Tibial nerve (tissue), 4 donors: Measurements from ENCODE around the gene C1QTNF9B. TPM values are rescaled to one million over a fixed set of nuclear protein-coding genes. Genes with fewer than 3 reads are reported as not detected.
A peak's percentile ranks its signal among the peaks of the same experiment; 100 is the strongest.

Source experiments
- DNase-seq, 2 donors: peaks; one replicate each; pipeline ENCODE4 v3.0.0-alpha.2; 2019; ENCODE audit warnings: low spot score in 2 of 2
- H3K27ac ChIP-seq, 4 donors: fragments of 200-600 bp; sonication (generic) in 3 of 4; one replicate each; pipeline ENCODE4 v1.5.1; 2017 to 2019; ENCODE audit warnings: mild to moderate bottlenecking in 1 of 4
- H3K27me3 ChIP-seq, 2 donors: fragments of 200-600 bp; sonication (generic) in 1 of 2; one replicate each; pipeline versions ENCODE4 v1.5.1 to v1.6.0; 2017 to 2019
- H3K36me3 ChIP-seq, 3 donors: fragments of 200-600 bp; sonication (generic); one replicate each; pipeline ENCODE4 v1.5.1; 2018 to 2019
- H3K4me1 ChIP-seq, 4 donors: fragments of 200-600 bp; sonication (generic) in 3 of 4; one replicate each; pipeline ENCODE4 v1.5.1; 2017 to 2019
- H3K4me3 ChIP-seq, 4 donors: fragments of 200-600 bp; sonication (generic) in 3 of 4; one replicate each; pipeline ENCODE4 v1.5.1; 2017 to 2019; ENCODE audit warnings: mild to moderate bottlenecking in 1 of 4, moderate library complexity in 1 of 4
- H3K9me3 ChIP-seq, 4 donors: fragments of 200-600 bp; sonication (generic) in 3 of 4; one replicate each; pipeline ENCODE4 v1.5.1; 2017 to 2019
- CTCF ChIP-seq, 5 experiments: fragments of 200-600 bp in 3 of 5; fragments of 450-650 bp in 2 of 5; sonication (generic) in 3 of 5; IDR thresholded peaks; one replicate each; pipeline ENCODE4 v1.5.1; 2016 to 2019; ENCODE audit warnings: antibody characterized with exemption in 5 of 5, mild to moderate bottlenecking in 3 of 5, moderate library complexity in 2 of 5
- EP300 ChIP-seq, 2 donors: sonication (generic); formaldehyde crosslinking; IDR thresholded peaks; one replicate each; pipeline ENCODE4 v1.6.1; 2017; ENCODE audit warnings: antibody characterized with exemption in 2 of 2, mild to moderate bottlenecking in 1 of 2
- POLR2A ChIP-seq, 2 donors: fragments of 450-650 bp; IDR thresholded peaks; one replicate each; pipeline ENCODE4 v1.6.1; 2017; ENCODE audit warnings: antibody characterized with exemption in 2 of 2, mild to moderate bottlenecking in 2 of 2, moderate library complexity in 2 of 2
- WGBS, 2 donors: methylation state at CpG; one replicate each; pipeline ENCODE4 v1.1.5; 2018; 5-methylcytosine and 5-hydroxymethylcytosine counted together
- total RNA-seq, 4 donors: library from RNA; depleted of rRNA; stranded (reverse); fragments of >200 nt; gene quantifications; one replicate each; pipeline ENCODE4 v1.1.0, GENCODE V29; 2016

Gene C1QTNF9B
- total RNA-seq, 4 donors from 2014 or later: 2.0 TPM; not detected in 3

- Histone ChIP-seq H3K4me1 (no peaks in the 10 kb centered on the region), H3K4me3 (no peak overlapping the region), H3K36me3 (no peaks in the 10 kb centered on the region), H3K9me3 (peaks cover 0 to 7% (median 0%) of the 10 kb centered on the region in 4 donors), H3K27me3 (peaks cover 0 to 5% of the 10 kb centered on the region in 2 donors), H3K27ac (no peak overlapping the region)
- no peak for DNase-seq
- TF ChIP-seq POLR2A (IDR thresholded peaks at IDR 0.05) (no peak), CTCF (IDR thresholded peaks at IDR 0.05) (no peak), EP300 (IDR thresholded peaks at IDR 0.05) (no peak)
- 58 to 63% methylated on average over 2 of the region's 2 CpGs for WGBS, 2 donors
Measured at GRCh38 chr13:23934520-23934919, 37.2 kb upstream of the C1QTNF9B start.

GRCh38 chr13:23928985-23929384 lies 31.7 kb upstream of the C1QTNF9B start:
- WGBS, 2 donors: 81 to 85% methylated on average over 2 of the region's 2 CpGs

GRCh38 chr13:23923031-23923430 lies 25.7 kb upstream of the C1QTNF9B start:
- DNase-seq: no peak
- H3K4me1 ChIP-seq: no peaks in the 10 kb centered on the region
- no peak overlapping the region for H3K4me3 ChIP-seq
- H3K27ac ChIP-seq: no peak overlapping the region
- no peaks in the 10 kb centered on the region for H3K36me3 ChIP-seq
- no peaks in the 10 kb centered on the region for H3K9me3 ChIP-seq
- WGBS, 2 donors: 41 to 77% methylated on average over 1 of the region's 1 CpG
- H3K27me3 ChIP-seq: no peaks in the 10 kb centered on the region
- TF ChIP-seq POLR2A (IDR thresholded peaks at IDR 0.05) (no peak), EP300 (IDR thresholded peaks at IDR 0.05) (no peak), CTCF (IDR thresholded peaks at IDR 0.05) (no peak)

More at GRCh38 chr13:23928985-23929384, 31.7 kb upstream of the C1QTNF9B start:
- Histone ChIP-seq H3K36me3 (no peaks in the 10 kb centered on the region), H3K4me1 (no peaks in the 10 kb centered on the region), H3K9me3 (no peaks in the 10 kb centered on the region), H3K27me3 (no peaks in the 10 kb centered on the region), H3K4me3 (no peak overlapping the region), H3K27ac (no peak overlapping the region)
- DNase-seq: no peak
- TF ChIP-seq POLR2A (IDR thresholded peaks at IDR 0.05) (no peak), CTCF (IDR thresholded peaks at IDR 0.05) (no peak)

GRCh38 chr13:23922005-23922932 lies 25.0 kb upstream of the C1QTNF9B start:
- H3K4me1 ChIP-seq: no peaks in the 10 kb centered on the region
- H3K36me3 ChIP-seq: no peaks in the 10 kb centered on the region
- H3K27me3 ChIP-seq: no peaks in the 10 kb centered on the region
- TF ChIP-seq EP300 (IDR thresholded peaks at IDR 0.05) (no peak), POLR2A (IDR thresholded peaks at IDR 0.05) (no peak)
- 70 to 74% methylated on average over 5 of the region's 5 CpGs for WGBS, 2 donors
- DNase-seq: no peak
- no peak overlapping the region for H3K4me3 ChIP-seq
- no peak overlapping the region for H3K27ac ChIP-seq
- H3K9me3 ChIP-seq: no peaks in the 10 kb centered on the region

- no peaks in the 10 kb centered on the region for H3K27me3 ChIP-seq
- WGBS, 2 donors: 10 to 17% methylated on average over 2 of the region's 2 CpGs
- no peak overlapping the region for H3K4me3 ChIP-seq
- peak; percentile 39 to 58 (median 48) for TF ChIP-seq CTCF (IDR thresholded peaks at IDR 0.05)
- TF ChIP-seq POLR2A (IDR thresholded peaks at IDR 0.05): no peak
- no peak for TF ChIP-seq EP300 (IDR thresholded peaks at IDR 0.05)
- H3K9me3 ChIP-seq: no peaks in the 10 kb centered on the region
- H3K36me3 ChIP-seq: no peaks in the 10 kb centered on the region
- no peak overlapping the region for H3K27ac ChIP-seq
- DNase-seq: peak in 1 of 2 donors; percentile 27
- no peaks in the 10 kb centered on the region for H3K4me1 ChIP-seq
Measured at GRCh38 chr13:23921451-23921888, 24.2 kb upstream of the C1QTNF9B start.
